Prostate gland (tissue), 2 donors: ENCODE data around the gene PARPBP. TPM values are rescaled to one million over a fixed set of nuclear protein-coding genes. Genes with fewer than 3 reads are reported as not detected.

Experiments used
- DNase-seq: peaks from one replicate; pipeline ENCODE4 v3.0.0-alpha.2; 2019; ENCODE audit warnings: low spot score
- H3K27ac ChIP-seq, 2 donors: fragments of 200-600 bp; sonication (generic); 2 replicates each; pipeline ENCODE4 v1.5.1; 2017 to 2019
- H3K27me3 ChIP-seq: fragments of 200-600 bp; sonication (generic); replicated peaks from 2 replicates; pipeline ENCODE4 v1.5.1; 2019; ENCODE audit not compliant: insufficient read depth
- H3K36me3 ChIP-seq, 2 donors: fragments of 200-600 bp; sonication (generic); 1 replicate in 1 of 2; 2 replicates in 1 of 2; pipeline versions ENCODE4 v1.5.1 to v1.8.1; 2017 to 2019
- H3K4me1 ChIP-seq: fragments of 200-600 bp; sonication (generic); replicated peaks from 2 replicates; pipeline ENCODE4 v1.5.1; 2019
- H3K4me3 ChIP-seq, 2 donors: fragments of 200-600 bp; sonication (generic); 2 replicates each; pipeline ENCODE4 v1.5.1; 2017 to 2019
- H3K9me3 ChIP-seq: fragments of 200-600 bp; sonication (generic); 2 replicates; pipeline ENCODE4 v1.5.1; 2017
- CTCF ChIP-seq, 4 experiments: fragments of 200-600 bp in 2 of 4; fragments of 450-650 bp in 2 of 4; sonication (generic) in 2 of 4; IDR thresholded peaks; 1 replicate in 3 of 4; 2 replicates in 1 of 4; pipeline ENCODE4 v1.5.1; 2016 to 2019; ENCODE audit warnings: antibody characterized with exemption in 4 of 4, mild to moderate bottlenecking in 2 of 4, moderate library complexity in 2 of 4
- POLR2A ChIP-seq: fragments of 450-650 bp; IDR thresholded peaks from one replicate; pipeline ENCODE4 v1.6.1; 2016; ENCODE audit warnings: antibody characterized with exemption, mild to moderate bottlenecking
- POLR2AphosphoS5 ChIP-seq: sonication (generic); formaldehyde crosslinking; IDR thresholded peaks from one replicate; pipeline ENCODE4 v1.6.1; 2017; ENCODE audit warnings: antibody characterized with exemption
- WGBS: methylation state at CpG from one replicate; pipeline ENCODE4 v1.1.5; 2018; 5-methylcytosine and 5-hydroxymethylcytosine counted together
- intact Hi-C: fragments of 100-400 bp; cut with DNase I; formaldehyde crosslinking; loops from one replicate; pipeline ENCODE4 v1.14.2; 2022
- total RNA-seq, 2 donors: library from RNA; depleted of rRNA; stranded (reverse); fragments of >200 nt; gene quantifications; one replicate each; pipeline ENCODE4 v1.1.0, GENCODE V29; 2016

PARPBP gene
- total RNA-seq, 2 donors from 2014 or later = 2.6 to 3.5 TPM

GRCh38 chr12:102204025-102204424 is 84.0 kb downstream of the PARPBP start:
- TF ChIP-seq CTCF (IDR thresholded peaks at IDR 0.05) = no peak
- no peak for TF ChIP-seq POLR2A
- TF ChIP-seq POLR2AphosphoS5 = no peak
- Histone ChIP-seq H3K4me1 (no peaks in the 10 kb centered on the region), H3K27ac (no peak overlapping the region), H3K27me3 (no peaks in the 10 kb centered on the region), H3K36me3 (no peaks in the 10 kb centered on the region), H3K4me3 (no peak overlapping the region), H3K9me3 (no peaks in the 10 kb centered on the region)
- intact Hi-C loops = no loop called here
- no peak for DNase-seq
- WGBS = 95% methylated on average over 2 of the region's 2 CpGs

- Histone ChIP-seq H3K9me3 (no peaks in the 10 kb centered on the region), H3K27ac (no peak overlapping the region), H3K27me3 (no peaks in the 10 kb centered on the region), H3K4me3 (no peak overlapping the region), H3K36me3 (no peaks in the 10 kb centered on the region), H3K4me1 (no peaks in the 10 kb centered on the region)
- DNase-seq = no peak
- intact Hi-C loops = no loop called here
- TF ChIP-seq POLR2A = no peak
- no peak for TF ChIP-seq POLR2AphosphoS5
- TF ChIP-seq CTCF (IDR thresholded peaks at IDR 0.05) = no peak
- WGBS = 82% methylated on average over 5 of the region's 5 CpGs
Measured at GRCh38 chr12:102215992-102216691, 96.2 kb downstream of the PARPBP start.

DNA sequence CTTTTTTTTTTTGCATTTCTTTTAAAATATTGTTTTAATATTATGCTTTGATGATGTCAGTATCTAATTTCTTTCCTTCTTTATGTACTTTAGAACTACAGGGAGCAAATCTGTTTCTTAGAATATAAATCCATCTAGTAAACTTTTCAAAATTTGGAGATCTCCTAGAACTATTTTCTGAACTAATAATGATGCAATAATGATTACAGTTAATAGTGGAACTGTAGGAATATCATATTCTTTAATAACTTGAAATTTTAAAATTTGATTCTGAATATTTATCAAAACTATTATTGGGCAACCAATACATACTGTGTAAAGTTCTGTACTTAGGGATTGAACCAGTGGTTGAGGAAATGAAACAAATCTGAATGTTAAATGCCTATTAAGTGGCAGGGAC is 100.8 kb downstream of the PARPBP start:
- no peak overlapping the region for H3K4me3 ChIP-seq
- H3K27me3 ChIP-seq = no peaks in the 10 kb centered on the region
- TF ChIP-seq POLR2AphosphoS5 (no peak), POLR2A (no peak), CTCF (IDR thresholded peaks at IDR 0.05) (no peak)
- intact Hi-C loops = no loop called here
- H3K4me1 ChIP-seq = no peaks in the 10 kb centered on the region
- no peaks in the 10 kb centered on the region for H3K9me3 ChIP-seq
- no peak for DNase-seq
- H3K36me3 ChIP-seq = no peaks in the 10 kb centered on the region
- H3K27ac ChIP-seq = no peak overlapping the region

DNA sequence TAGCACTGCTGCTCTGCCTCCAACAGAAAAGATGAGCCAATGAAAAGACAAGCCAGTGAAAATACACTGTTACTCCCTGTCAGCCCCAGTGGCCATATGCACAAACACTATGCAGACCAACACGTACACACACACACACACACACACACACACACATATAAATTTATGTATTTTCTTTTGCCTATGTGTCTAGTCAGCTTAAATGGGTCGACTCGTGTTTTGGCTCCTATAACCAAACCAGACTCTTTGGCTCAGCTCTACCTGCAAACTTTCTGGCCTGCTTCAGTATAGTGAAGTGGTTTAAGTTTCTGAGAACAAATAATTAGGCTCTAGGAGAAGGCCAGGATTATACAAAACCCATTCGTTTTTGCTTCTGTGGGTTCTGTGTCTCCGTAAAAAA is 108.0 kb downstream of the PARPBP start:
- Histone ChIP-seq H3K4me3 (no peak overlapping the region), H3K4me1 (no peaks in the 10 kb centered on the region), H3K9me3 (no peaks in the 10 kb centered on the region), H3K27ac (no peak overlapping the region), H3K36me3 (no peaks in the 10 kb centered on the region), H3K27me3 (no peaks in the 10 kb centered on the region)
- TF ChIP-seq POLR2AphosphoS5 = no peak
- intact Hi-C loops = no loop called here
- DNase-seq = no peak
- 60% methylated on average over 5 of the region's 5 CpGs for WGBS

GRCh38 chr12:102232036-102232435 is 112.1 kb downstream of the PARPBP start:
- Histone ChIP-seq H3K9me3 (no peaks in the 10 kb centered on the region), H3K36me3 (no peaks in the 10 kb centered on the region), H3K4me3 (no peak overlapping the region), H3K27ac (no peak overlapping the region), H3K4me1 (no peaks in the 10 kb centered on the region), H3K27me3 (no peaks in the 10 kb centered on the region)
- intact Hi-C loops = no loop called here
- DNase-seq = no peak
- TF ChIP-seq POLR2A = no peak
- no peak for TF ChIP-seq POLR2AphosphoS5
- TF ChIP-seq CTCF (IDR thresholded peaks at IDR 0.05) = no peak
